Brain microvascular endothelial cell (primary cell): ENCODE data around the gene PTPRN2.

ENCODE experiments used
- DNase-seq: peaks from one replicate; pipeline ENCODE4 v3.0.0-alpha.2; 2020
- H3K27ac ChIP-seq: fragments of 250-450 bp; sonication (Bioruptor Pico); 2 replicates; pipeline ENCODE4 v1.5.1; 2020; ENCODE audit warnings: mild to moderate bottlenecking, moderate library complexity
- H3K27me3 ChIP-seq: fragments of 250-450 bp; sonication (Bioruptor Pico); replicated peaks from 2 replicates; pipeline ENCODE4 v1.5.1; 2020; ENCODE audit warnings: mild to moderate bottlenecking
- H3K36me3 ChIP-seq: fragments of 250-450 bp; sonication (Bioruptor Pico); replicated peaks from 2 replicates; pipeline ENCODE4 v1.5.1; 2020; ENCODE audit warnings: mild to moderate bottlenecking
- H3K4me3 ChIP-seq: 2 replicates; pipeline ENCODE4 v1.5.1; 2011; ENCODE audit warnings: low read depth, mild to moderate bottlenecking, control low read depth, low read length, moderate library complexity
- in situ Hi-C: cut with HindIII; loops from 2 replicates; pipeline ENCODE4 v1.10.0; 2017; ENCODE audit warnings: low sequenced_read_pairs, low pct_ligation_motif_present
- TF ChIP-seq, protein P1 (sequence below): IDR thresholded peaks from 2 replicates; pipeline ENCODE4 v1.5.1; 2011; ENCODE audit warnings: low read depth, mild to moderate bottlenecking, moderate library complexity, low read length, control low read depth, inconsistent platforms; ENCODE audit errors: missing control alignments

The PTPRN2 gene

DNA sequence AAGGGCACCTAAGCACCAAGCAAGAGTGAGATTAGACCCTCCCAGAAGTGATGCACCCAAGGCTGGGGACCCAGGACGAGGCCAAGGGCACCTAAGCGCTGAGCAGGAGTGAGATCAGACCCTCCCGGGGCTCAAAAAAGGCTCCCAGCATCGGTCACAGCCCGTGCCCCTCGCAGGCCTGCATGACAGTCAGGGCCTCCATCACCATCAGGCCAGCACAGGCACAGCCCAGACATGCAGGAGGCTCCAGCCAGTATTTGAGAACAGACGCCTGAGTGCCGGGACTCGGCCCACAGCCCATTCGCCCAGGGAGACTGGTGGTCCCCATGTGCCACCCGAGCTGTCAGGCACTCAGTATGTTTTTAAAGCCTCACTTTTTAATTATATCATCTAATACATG is 595.9 kb downstream of the PTPRN2 start:
- Histone ChIP-seq H3K27ac (no peak overlapping the region), H3K4me3 (no peak overlapping the region), H3K36me3 (no peaks in the 10 kb centered on the region), H3K27me3 (no peaks in the 10 kb centered on the region)
- TF ChIP-seq, protein P1, sequence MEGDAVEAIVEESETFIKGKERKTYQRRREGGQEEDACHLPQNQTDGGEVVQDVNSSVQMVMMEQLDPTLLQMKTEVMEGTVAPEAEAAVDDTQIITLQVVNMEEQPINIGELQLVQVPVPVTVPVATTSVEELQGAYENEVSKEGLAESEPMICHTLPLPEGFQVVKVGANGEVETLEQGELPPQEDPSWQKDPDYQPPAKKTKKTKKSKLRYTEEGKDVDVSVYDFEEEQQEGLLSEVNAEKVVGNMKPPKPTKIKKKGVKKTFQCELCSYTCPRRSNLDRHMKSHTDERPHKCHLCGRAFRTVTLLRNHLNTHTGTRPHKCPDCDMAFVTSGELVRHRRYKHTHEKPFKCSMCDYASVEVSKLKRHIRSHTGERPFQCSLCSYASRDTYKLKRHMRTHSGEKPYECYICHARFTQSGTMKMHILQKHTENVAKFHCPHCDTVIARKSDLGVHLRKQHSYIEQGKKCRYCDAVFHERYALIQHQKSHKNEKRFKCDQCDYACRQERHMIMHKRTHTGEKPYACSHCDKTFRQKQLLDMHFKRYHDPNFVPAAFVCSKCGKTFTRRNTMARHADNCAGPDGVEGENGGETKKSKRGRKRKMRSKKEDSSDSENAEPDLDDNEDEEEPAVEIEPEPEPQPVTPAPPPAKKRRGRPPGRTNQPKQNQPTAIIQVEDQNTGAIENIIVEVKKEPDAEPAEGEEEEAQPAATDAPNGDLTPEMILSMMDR: no peak
- in situ Hi-C loops: no loop called here
- no peak for DNase-seq

DNA sequence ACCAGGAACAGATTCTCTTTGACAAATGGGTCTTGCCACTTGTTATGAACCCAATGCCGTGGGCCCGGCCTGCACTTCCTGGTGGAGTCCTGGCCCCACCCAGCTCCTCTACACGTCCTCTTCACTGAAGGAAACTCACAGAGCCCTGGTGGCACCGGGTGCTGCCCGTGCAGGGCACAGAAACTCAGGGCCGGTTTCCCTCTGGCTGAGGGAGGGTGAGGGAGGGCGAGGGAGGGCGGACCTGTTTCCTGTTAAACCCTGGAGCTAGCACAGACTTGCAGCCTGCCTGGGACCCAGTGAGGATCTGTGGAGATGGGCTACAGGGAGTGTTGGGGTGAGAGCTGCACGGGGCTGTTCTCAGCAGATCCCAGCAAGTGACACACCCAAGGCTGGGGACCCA is 596.3 kb downstream of the PTPRN2 start:
- TF ChIP-seq, protein P1: no peak
- in situ Hi-C loops: no loop called here

DNA sequence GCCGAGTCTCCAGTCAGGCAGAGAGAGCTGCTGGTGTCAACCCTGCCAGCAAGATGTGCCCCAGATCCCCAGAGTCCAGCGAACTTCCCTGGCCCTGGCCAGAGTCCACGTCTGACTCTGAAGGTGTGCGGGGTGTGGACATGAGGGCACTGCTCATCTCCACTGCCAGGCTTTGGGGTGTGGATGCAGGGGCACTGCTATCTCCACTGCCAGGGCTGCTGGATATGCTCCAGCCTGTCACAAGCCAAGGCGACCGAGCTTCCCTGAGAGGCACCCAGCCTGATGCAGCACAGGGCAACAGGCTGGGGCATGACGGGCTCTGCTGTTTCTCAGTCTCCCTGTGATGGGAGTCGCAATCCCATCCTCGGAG is 596.8 kb downstream of the PTPRN2 start:
- Histone ChIP-seq H3K4me3 (no peak overlapping the region), H3K36me3 (no peaks in the 10 kb centered on the region), H3K27ac (no peak overlapping the region), H3K27me3 (no peaks in the 10 kb centered on the region)
- TF ChIP-seq, protein P1: no peak
- DNase-seq: no peak
- in situ Hi-C loops: no loop called here

More for the DNA sequence above, 596.3 kb downstream of the PTPRN2 start:
- no peak for DNase-seq
- Histone ChIP-seq H3K27ac (no peak overlapping the region), H3K36me3 (no peaks in the 10 kb centered on the region), H3K27me3 (no peaks in the 10 kb centered on the region), H3K4me3 (no peak overlapping the region)

DNA sequence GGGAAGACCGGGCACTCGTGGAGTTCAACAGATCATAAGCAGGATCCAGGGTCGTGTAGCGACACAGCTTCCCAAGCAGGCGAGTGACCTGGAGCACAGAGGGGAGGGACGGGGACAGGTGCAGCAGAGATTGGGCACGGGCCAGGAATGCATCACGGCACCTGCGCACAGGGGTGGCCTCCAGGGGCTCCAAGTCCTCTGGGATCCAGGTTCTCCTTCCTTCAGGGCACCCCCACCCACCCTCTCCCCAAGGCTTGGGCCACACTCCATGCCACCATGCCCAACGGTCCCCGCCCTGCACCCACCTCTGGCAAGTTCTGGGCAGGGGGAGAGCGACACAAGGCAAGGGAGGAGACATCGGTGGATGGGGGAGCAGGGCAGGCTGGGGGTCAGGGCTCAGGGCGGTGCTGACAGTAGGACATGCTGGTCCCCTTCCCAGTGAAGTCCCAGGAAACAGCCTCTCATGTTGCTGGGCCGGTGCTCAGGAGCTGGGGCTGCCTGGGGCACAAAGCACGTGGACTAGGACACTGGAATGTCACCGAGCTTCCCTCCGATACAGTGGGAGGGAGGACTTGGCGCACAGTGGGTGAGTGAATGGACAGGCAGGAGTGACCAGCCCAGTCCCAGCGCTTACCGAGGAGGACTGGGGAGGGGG is 597.3 kb downstream of the PTPRN2 start:
- no peaks in the 10 kb centered on the region for H3K36me3 ChIP-seq
- TF ChIP-seq, protein P1: no peak
- no peak overlapping the region for H3K4me3 ChIP-seq
- in situ Hi-C loops: no loop called here
- no peaks in the 10 kb centered on the region for H3K27me3 ChIP-seq
- no peak overlapping the region for H3K27ac ChIP-seq
- no peak for DNase-seq

DNA sequence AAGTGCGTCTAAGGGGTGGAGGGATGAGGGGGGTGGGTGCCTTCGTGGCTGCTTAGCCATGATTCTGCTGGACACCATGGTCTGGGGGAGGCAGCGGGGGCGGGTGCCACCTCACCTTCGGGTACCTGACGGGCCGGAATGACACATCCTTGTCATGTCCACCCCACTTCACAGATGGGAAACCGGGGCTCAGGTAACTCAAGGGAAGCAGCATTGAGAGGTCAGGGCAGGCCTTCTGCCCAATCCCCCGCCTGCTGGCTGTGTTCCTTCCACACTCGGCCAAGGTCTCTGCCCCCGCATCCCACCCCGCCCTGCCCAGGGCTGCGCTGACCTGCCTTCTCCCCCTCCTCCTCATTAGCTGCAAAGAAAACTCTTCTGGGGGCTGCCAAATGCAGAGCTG is 598.0 kb downstream of the PTPRN2 start:
- no peak overlapping the region for H3K27ac ChIP-seq
- TF ChIP-seq, protein P1: no peak
- no peak overlapping the region for H3K4me3 ChIP-seq
- DNase-seq: no peak
- H3K27me3 ChIP-seq: no peaks in the 10 kb centered on the region
- in situ Hi-C loops: no loop called here
- H3K36me3 ChIP-seq: no peaks in the 10 kb centered on the region

DNA sequence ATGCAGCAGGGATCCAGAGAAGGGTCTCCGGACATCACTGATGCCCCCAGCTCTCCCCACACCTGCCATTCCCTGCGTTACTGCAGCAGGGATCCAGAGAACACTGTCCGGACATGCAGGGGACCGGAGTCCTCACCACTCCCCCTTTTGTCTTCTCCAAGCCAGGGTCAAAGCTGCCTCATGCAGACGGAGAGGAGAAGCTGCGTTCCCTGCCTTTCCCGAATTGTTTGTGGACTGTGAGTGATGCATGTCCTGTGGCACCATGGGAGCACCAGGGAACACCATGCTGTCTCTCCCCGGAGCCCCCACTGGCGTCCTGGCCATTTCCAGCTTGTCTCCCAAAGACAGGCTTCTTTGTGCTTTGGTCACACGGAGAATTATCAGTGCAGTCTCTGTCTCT is 599.7 kb downstream of the PTPRN2 start:
- DNase-seq: no peak
- Histone ChIP-seq H3K36me3 (no peaks in the 10 kb centered on the region), H3K27ac (no peak overlapping the region), H3K27me3 (no peaks in the 10 kb centered on the region), H3K4me3 (no peak overlapping the region)
- TF ChIP-seq, protein P1: no peak
- in situ Hi-C loops: no loop called here
